HG03457 (cell line): ENCODE results near the gene LRRC37A2.
"Not testable (repeated sequence)": the region's sequence is repeated elsewhere in the genome, so short reads cannot be mapped to it uniquely, and the experiment has no call there.

Experiments used
- ATAC-seq: cut with Tn5 transposase; IDR thresholded peaks from one replicate; pipeline ENCODE4 v1.9.1; 2021; ENCODE audit warnings: moderate number of reproducible peaks; ENCODE audit not compliant: unreplicated experiment

LRRC37A2 gene

DNA sequence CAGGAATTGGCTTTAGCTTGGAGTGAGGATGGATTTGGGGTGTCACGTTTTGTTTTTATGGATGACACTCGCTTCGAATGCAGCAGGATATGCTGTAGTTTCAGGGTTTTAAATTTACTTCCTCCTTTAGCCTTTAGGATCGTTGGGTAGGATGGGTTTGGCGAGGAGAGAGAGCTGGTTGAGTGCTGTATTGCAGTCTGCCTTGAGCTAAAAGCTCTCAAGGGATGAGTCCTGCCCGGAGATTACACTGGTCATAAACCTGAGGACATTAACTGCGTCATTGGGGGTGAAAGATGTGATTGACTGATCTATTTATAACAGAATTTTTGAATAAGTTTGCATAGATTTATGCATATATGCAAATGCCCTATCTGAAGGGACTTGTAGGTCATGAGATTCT is 79.1 kb downstream of the LRRC37A2 start:
- not testable (repeated sequence) for ATAC-seq

DNA sequence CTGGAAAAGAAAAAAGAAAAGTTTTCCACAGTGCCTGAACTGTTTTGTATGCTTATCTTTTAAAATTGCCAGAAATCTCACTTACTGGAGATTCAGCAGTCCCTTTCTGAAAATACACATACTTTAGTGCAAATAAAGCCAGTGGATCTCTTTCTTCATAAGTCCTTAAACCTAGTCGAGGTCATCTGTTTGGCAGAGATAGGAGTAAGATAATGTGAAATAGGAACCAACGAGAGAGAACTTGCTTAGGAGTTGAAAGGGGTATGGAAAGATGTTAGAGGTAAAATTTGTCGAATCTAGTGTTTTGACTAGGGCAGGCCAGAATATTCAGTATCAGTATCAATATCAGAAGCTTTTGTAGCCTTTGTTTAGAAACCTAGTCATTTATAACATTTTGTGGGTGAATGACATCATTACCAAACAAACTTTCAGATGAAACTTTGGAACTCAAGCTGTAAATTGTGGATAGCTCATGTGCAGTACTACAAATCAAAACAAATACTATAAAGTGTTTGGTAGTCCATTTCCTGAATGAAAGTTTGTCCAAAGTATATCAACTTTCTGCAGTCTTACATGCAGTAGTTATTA is 86.2 kb downstream of the LRRC37A2 start:
- ATAC-seq = peak; percentile 47

DNA sequence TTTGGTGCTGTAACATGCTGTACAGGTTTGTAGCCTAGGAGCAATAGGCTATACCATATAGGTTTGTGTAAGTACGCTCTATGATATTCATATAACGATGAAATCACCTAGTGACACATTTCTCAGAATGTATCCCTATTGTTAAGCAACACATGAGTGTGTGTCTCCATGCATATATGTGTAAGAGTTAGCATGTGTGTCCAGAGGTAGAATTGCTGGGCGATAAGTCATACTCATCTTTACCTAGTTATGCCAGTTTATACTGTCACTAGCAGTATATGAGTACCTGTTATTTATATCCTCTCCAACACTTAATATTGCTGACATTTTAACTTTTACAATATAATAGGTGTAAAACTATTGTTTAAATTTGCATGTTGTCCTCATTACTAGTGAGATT is 88.5 kb downstream of the LRRC37A2 start:
- not testable (repeated sequence) for ATAC-seq

DNA sequence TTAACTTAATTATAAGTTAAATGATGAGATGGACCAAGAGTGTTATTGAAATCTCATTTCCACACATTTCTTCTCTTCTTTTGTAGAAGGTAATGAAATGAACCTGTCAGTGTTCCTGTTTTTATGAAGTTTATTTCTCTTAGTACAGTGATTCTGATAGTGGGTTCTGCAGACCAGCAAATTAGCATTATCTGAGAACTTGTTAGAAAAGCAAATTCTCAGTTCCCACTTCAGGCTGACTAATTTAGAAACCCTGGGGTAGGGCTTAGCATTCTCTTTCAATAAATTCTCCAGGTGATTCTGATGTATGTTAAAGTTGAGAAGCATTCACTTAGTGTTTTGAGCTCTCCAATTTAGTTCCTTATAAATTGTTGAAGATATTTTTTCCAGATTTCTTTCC is 90.9 kb downstream of the LRRC37A2 start:
- ATAC-seq = peak; percentile 73
